IMR-90 (cell line): Measurements from ENCODE around the gene CLEC4M.

Source experiments
- BHLHE40 ChIP-seq: fragments of 150-350 bp; IDR thresholded peaks from 2 replicates; pipeline ENCODE4 v1.6.1; 2016; ENCODE audit warnings: mild to moderate bottlenecking, low read depth, low read length
- CEBPB ChIP-seq: IDR thresholded peaks from 2 replicates; pipeline ENCODE4 v1.6.1; 2012; ENCODE audit warnings: low read depth, low read length, improper control_type of control experiment
- CHD1 ChIP-seq: IDR thresholded peaks from 2 replicates; pipeline ENCODE4 v1.6.1; 2012; ENCODE audit warnings: low read depth, low read length, improper control_type of control experiment
- CTCF ChIP-seq: conservative IDR thresholded peaks from 2 replicates; pipeline ENCODE4 v1.5.1; 2012; ENCODE audit warnings: mild to moderate bottlenecking, low read depth, low read length, improper control_type of control experiment
- ELK1 ChIP-seq: fragments of 150-350 bp; IDR thresholded peaks from 2 replicates; pipeline ENCODE4 v1.6.1; 2016; ENCODE audit warnings: low read depth, mild to moderate bottlenecking, low read length, moderate library complexity, borderline replicate concordance
- FOS ChIP-seq: fragments of 150-350 bp; IDR thresholded peaks from 2 replicates; pipeline ENCODE4 v1.6.1; 2016; ENCODE audit warnings: low read depth, low read length
- MAFK ChIP-seq: IDR thresholded peaks from 2 replicates; pipeline ENCODE4 v1.6.1; 2012; ENCODE audit warnings: low read depth, low read length, improper control_type of control experiment
- MAZ ChIP-seq: IDR thresholded peaks from 2 replicates; pipeline ENCODE4 v1.6.1; 2012; ENCODE audit warnings: low read depth, mild to moderate bottlenecking, low read length, improper control_type of control experiment, moderate library complexity, borderline replicate concordance
- MXI1 ChIP-seq: IDR thresholded peaks from 2 replicates; pipeline ENCODE4 v1.6.1; 2012; ENCODE audit warnings: low read depth, mild to moderate bottlenecking, low read length, moderate library complexity, borderline replicate concordance
- POLR2A ChIP-seq: IDR thresholded peaks from 2 replicates; pipeline ENCODE4 v1.6.1; 2012; ENCODE audit warnings: mild to moderate bottlenecking, low read depth, low read length
- RAD21 ChIP-seq: IDR thresholded peaks from 2 replicates; pipeline ENCODE4 v1.6.1; 2012; ENCODE audit warnings: low read length, improper control_type of control experiment
- RCOR1 ChIP-seq: IDR thresholded peaks from 2 replicates; pipeline ENCODE4 v1.6.1; 2012; ENCODE audit warnings: mild to moderate bottlenecking, low read length, improper control_type of control experiment; ENCODE audit not compliant: insufficient replicate concordance
- RFX5 ChIP-seq: IDR thresholded peaks from 2 replicates; pipeline ENCODE4 v1.8.0; 2012; ENCODE audit warnings: low read depth, mild to moderate bottlenecking, low read length, moderate library complexity
- USF2 ChIP-seq: fragments of 150-350 bp; IDR thresholded peaks from 2 replicates; pipeline ENCODE4 v1.6.1; 2017; ENCODE audit warnings: mild to moderate bottlenecking, antibody characterized with exemption, low read length, low read depth

GRCh38 chr19:7715671-7716070 lies 47.4 kb upstream of the CLEC4M start:
- TF ChIP-seq ELK1 (no peak), CTCF (no peak), POLR2A (no peak), FOS (no peak), MAZ (no peak), RAD21 (no peak), MXI1 (no peak), RCOR1 (no peak), USF2 (no peak), CEBPB (no peak), MAFK (no peak), BHLHE40 (no peak), RFX5 (no peak), CHD1 (no peak)
